CD4-positive, alpha-beta T cell treated with Interleukin-2 at 100 ng/mL for 4 hours (primary cell): ENCODE results near the gene AK5.
"Not testable (repeated sequence)": the region's sequence is repeated elsewhere in the genome, so short reads cannot be mapped to it uniquely, and the experiment has no call there.

ENCODE experiments used
- DNase-seq: peaks from one replicate; pipeline ENCODE4 v3.0.0-alpha.2; 2020; ENCODE audit warnings: low spot score

The AK5 gene

DNA sequence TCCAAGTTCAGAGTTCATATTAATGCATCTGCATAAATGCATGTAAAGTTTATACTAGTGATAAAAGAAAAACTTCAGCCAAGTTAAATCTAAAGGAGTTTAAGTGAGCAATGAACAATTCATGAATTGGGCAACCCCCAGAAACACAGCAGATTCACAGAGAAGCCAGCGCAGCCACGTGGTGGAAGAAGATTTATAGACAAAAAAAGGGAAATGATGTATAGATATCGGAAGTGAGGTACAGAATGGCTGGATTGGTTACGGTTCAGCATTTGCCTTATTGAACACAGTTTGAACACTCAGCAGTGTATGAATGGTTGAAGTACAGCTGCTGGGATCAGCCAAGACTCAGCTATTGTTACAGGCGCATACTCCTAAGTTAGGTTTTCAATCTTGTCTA is 5.7 kb downstream of the AK5 start:
- no peak for DNase-seq

DNA sequence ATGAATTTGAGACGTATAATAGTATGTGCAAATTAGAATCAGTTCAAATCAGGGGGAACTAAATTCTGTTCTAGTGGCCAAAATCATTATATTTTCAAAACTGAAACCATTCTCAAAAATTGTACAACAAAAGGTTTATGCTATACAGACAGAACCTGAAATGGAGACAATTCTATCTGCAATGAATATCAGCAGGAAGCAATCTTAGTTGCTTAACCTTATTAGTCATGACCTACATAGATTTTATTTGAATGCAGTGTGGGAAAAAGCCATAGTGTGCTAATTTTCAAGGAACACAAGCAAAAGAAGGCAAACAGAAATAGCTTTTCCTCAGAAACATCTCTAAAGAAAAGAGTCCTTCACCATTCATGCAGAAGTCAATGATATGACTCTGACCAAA is 6.5 kb downstream of the AK5 start:
- no peak for DNase-seq

DNA sequence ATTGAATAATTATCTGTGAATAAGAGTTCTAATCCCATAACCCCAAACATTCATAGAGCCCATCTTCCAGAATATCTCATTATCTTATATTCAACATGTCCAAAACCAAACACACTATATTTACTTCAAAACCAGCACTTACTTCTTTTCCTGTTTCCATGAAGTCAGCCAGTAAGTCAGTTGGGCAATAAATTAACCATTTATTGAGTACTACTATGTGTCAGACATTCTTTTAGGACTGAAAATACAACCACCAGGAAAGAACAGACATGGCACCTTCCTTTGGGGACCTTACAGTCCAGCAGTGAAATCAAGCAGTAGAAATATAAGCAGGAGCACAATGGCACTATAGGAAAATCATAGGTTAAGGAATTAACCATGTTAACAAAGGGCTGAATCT is 8.8 kb downstream of the AK5 start:
- no peak for DNase-seq

DNA sequence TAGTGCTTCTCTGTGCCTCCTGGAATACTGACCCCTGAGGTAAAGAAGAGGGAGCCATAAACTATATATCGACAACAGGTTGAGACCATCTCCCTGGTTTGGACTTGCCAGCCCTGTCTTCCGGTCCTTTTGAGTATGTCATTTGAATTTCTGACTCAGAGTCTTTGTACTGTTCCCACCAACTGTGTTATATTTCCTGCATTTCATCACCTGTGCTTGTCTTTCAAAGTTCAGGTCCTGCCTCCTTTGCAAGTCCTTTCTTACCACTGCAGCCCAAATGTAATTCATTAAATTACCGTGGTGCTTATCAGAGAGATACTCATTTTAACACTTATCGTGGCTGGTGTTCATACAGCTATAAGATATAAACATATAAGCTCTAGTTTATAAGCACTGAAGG is 10.7 kb downstream of the AK5 start:
- no peak for DNase-seq

DNA sequence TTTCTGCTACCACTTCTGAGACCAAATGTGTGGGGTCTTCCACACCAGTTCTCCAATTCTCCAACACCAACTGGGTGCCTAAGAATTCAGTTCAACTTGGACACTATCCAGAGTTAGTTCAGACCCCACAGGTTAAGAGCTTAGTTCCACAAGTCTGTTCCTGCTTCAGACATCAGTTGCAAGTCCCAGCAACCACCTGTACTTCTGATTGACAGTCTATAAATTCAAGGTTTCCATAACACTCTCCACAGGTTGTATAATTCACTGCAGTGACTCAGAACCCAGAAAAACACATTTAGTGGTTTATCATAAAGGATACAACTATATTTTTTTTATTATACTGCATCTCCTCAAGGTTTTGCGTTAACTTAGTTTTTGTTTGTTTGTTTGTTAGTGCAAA is 18.7 kb downstream of the AK5 start:
- no peak for DNase-seq

DNA sequence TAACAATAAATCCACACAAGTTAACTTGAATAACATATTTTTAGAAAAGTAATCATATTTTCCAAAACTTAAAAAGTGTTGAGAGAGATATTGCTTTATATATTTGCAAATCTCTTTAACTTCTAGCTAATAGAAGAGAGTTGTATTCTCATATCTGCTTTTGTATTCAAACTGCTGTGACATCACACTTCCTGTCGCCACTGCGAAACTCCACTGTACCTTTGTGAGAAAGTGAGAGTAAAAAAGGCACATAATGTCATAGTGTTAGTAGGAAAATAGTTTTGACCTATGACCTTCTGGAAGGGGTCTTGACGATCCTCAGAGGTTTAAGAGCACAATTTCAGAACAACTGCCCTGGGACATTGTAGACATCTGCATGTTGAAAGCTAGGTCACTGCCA is 21.6 kb downstream of the AK5 start:
- no peak for DNase-seq

DNA sequence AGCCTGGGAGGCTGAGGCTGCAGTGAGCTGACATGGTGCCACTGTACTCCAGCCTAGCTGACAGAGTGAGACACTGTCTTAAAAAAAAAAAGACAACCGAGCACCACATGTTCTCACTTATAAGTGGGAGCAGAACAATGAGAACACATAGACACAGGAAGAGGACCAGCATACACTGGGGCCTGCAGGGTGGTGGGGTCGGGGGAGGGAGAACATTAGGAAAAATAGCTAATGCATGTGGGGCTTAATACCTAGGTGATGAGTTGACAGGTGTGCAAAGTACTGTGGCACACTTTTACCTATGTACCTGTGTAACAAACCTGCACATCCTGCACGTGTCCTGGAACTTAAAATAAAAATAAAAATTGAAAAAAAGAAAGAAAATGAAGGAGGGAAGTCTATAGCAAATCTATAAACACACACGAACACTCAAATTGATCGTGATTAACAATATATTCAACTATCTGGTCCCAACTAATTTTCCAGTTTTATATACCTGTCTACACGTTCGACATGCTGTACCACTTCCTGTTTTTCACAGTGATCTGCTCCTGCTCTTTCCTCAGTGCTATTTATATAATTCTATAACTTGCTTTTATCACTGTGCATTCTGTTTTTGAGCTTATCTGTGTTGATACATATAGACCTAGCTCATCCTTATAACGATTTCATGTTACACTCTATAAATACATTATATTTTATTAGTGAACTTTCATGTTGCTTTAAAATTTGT is 27.2 kb downstream of the AK5 start:
- peak; percentile 9 for DNase-seq

DNA sequence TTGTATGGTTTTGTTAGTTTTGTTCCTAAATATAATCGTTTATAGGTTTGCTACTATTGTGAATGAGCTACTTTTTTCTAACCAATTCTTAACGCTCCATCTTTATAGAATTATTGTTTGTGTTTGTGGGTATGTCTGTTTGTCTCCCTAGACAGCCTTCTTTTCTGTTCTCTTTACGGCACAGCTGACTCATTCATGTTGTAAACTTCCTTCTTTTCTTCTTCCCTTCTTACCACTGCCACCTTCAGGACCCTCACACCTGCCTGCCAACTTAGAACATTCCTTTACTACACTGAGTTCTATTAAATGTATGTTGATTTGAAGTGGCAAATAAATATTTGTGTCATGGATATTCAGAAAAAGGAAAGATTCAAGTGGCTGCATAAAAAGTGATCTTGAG is 29.1 kb downstream of the AK5 start:
- no peak for DNase-seq

DNA sequence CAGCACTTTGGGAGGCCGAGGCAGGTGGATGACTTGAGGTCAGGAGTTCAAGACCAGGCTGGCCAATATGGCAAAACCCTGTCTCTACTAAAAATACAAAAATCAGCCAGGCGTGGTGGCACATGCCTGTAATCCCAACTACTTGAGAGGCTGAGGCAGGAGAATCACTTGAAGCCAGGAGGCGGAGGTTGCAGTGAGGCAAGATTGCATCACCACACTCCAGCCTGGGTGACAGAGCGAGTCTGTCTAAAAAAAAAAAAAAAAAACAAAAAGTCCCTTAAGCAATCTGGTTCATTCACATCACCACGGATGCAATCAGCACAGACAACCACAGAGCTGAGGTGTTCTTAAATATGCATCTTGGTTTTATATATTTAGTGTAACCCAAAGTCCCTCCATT is 30.5 kb downstream of the AK5 start:
- DNase-seq: not testable (repeated sequence)

DNA sequence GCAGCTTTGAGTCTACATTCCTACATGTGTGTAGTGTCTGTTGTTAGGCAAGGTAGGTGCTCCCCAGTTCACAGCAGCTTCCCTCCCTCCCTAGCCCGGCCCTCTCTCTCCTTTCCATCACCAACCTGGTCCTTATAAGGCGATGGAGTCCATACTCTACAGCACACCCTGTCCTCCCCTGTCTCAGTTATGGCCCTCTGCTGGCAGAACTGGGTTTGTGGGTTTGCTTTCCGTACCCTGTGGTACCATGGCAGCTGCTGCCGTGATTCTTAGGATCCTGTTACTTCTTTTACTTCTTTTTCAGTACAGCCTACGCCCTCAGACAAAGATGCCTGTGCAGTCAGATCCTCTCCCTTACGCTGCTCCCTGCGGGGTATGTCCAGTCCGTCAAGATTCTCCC is 31.7 kb downstream of the AK5 start:
- peak; percentile 21 for DNase-seq

DNA sequence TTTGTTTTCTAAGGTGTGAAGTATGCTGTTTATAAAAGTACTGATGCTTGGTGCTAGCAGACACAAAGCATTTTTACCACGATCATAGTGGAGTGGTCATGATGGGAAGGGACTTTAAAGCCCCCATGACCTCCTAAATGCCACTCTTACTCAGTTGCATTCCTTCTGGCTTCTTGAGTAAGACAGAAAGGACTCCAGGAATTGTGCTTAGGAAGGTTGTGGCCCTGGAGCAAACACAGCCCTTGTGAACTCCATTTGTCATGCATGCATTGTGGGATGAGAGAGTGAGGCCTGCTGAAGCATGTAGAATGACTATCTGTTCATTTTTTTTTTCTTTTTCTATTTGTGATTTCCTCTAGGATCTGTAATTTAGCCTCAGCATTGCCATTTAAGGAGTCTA is 34.2 kb downstream of the AK5 start:
- no peak for DNase-seq

DNA sequence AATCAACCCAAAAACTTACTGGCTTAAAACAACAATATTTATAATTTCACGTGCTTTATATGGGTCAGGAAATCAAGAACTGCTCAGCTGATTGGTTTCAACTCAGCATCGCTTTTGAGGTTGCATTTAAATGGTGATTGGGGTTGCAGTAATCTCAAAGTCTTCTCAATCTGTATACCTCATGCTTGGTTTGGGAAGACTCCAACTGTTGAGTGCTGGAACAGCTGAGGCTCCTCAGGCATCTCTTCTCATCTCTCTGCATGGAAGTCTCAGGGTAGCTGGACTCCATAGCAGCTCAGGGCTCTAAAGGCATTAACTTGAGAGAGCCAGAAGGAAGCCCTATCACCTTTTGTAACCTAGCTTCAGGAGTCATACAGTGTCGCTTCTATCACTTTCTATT is 35.1 kb downstream of the AK5 start:
- no peak for DNase-seq

DNA sequence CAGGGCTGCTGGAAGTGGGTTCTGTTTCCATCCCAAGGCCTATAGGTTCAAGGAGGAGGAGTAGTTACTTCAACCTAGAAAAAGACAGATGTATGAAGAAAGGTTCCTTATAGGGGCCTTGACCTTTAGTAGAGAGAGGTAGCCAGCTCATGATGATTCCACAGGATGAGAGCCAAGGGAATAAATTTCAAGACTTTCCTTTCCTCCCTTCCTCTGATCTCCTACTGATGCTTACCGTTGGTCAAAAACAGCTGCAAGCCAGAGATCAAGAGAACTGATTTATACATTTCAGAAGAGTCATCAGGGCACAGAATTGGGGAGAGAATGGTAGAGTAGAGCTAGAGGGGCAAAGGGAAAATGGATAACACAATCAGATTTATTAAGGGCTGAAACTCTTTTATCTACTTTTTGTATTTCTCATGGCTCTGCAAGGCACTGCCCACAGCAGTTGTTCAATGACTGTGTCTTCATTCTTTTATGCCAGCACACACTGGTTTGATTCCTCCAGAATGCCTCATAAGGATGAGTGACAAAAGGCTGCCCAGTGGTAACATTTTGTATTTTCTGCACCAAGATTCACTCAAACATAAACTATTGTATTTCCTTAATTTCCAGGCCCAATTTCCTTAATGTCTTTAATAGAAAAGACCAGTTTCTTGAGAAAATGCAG is 37.4 kb downstream of the AK5 start:
- DNase-seq: no peak

DNA sequence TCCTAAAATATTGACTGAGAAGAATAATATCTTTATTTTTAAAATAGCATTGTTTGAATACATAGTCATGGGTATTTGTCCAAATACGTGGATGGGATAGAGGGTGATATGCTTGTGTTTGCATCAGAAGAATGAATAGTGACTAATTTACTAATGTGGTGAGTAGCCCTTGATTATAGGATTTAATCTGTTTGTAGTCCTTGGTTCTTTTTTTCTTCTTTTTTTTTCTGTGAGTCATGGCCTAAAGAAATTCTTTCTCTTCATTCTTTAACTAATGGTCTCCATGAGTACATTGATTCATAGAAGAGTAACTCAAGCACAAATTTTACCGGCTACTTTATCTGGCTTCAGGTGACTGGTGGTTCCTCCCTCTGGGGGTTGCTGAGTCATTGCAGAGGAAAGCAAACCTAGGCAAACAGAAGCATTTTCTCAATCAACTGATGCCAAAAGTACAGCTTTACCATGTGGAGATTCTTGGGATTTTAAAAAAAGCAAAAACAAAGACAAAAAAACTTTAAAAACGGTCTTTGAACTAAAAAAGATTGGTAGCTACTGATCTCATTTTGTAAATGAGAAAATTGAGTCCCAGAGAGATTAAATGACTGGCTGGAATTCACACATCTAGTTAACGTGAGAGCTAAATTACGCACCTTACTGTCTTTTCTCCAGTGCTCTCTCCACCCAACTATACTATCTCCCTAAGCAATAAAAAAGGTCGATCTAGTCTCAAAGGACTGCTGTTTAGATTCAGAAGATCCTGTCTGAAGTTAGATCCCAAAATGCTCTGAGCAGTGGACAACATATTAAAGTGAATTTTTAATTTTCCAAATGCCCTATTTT is 40.5 kb downstream of the AK5 start:
- no peak for DNase-seq

DNA sequence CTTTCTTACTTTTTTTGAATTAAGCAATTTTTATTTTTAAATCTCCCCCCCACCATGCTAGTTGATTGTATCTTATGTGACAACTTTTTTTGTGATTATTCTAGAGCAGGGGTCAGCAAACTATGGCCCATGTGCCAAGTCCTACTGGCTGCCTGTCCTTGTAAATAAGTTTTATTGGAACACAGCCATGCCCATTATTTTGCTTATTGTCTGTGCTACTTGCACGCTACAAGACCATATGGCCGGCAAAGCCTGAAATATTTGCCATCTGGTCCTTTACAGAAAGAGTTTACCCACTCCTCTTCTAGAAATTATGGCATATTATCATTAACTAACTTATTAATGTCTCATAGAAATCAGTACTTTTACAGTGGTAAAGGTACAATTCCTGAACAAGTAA is 51.7 kb downstream of the AK5 start:
- no peak for DNase-seq

DNA sequence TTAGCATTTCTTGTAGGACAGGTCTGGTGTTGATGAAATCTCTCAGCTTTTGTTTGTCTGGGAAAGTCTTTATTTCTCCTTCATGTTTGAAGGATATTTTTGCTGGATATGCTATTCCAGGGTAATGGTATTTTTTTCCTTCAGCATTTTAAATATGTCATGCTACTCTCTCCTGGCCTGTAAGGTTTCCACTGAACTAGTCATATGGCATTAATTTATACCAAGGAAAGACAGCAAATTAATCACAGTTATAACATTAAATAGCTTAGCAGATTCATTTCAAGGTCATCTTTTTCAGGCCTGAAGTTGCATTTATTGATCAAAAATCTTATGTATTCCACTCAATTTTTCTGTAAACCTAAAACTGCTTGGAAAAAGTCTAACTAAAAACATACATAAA is 54.9 kb downstream of the AK5 start:
- no peak for DNase-seq

DNA sequence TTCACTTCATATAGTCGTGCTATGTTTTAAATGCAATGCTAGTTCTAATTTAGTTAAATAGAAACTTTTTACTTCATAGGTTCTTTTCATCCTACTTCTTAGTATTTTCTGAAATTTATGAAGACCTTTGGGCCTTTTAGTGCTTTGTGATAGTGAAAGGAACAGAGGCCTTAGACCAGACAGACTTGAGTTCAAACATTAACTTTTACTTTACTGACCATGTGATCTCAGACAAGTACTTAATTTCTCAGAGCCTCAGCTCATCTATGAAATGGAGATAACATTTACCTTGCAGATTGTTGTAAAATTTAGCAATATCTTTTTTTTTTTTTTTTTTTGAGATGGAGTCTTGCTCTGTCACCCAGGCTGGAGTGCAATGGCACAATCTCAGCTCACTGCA is 57.5 kb downstream of the AK5 start:
- no peak for DNase-seq

DNA sequence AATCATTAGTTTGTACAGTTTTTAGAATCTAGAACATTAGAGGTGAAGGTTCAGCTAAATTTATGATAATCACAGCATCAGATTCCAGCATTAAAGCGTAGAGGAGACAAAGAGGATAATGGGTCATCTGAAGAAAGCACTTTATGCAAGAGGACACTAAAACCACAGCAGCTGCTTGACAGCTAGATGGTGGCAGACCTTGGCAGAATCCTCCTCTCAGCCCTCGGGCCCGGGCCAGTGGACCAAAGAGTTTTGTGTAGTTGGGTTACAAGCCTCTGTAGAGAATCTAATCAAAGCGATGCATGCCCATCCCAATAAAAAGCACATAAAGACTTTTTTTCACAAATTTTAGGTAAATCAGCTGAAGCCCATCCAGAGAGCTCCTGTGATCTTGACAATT is 59.4 kb downstream of the AK5 start:
- DNase-seq: no peak

DNA sequence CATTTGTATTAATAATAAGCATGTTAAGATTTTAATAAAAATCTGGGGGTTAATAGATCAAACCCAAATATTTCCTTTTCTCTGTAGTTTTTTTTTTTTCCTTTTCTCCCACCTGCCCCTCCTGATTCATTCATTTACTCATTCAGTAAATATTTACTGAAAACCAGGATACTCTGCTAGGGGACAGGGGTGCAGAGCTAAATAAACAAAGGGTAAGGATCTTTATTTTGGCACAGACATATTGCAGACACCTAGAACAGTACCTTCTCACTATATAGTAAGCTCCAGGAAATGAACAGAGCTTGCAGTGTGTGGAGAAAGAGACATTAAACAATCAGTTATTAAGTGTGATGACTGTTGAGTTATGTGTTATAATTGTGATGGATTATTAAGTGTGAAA is 60.9 kb downstream of the AK5 start:
- no peak for DNase-seq

DNA sequence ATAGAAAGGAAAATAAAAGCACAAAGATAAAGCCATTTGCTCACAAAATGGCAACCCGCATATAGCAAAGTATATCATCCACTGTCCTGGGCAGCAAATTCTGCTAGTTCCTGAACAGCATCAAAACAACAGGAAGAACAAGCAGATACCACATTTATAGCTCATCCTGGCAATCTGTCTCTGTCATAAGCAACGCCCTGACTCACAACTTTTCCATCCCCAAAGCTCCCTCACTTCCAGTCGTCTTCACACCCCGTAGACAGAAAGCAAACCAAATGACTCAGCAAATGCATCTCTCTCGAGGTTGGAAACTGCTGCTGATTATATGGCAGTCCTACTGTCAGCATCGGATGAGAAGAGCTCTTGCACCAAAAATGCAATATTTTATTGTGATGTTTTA is 65.8 kb downstream of the AK5 start:
- no peak for DNase-seq

DNA sequence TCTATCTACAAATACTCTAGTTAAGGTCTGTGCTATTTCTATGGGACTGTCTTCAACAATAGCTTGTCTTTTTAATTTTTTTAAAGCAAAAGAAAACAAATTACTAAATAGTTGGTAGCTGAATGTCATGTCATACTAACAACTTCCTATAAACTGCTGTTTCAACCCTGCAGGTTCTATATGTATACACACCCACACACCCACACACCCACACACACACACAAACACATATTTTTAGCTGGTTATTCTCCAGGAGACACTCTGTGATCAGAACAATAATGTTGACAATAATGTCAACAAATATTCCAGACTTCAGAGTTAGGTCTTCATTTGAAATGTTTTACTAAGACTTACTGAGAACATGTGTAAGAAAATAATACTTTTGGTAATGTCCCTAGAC is 66.7 kb downstream of the AK5 start:
- DNase-seq: no peak

DNA sequence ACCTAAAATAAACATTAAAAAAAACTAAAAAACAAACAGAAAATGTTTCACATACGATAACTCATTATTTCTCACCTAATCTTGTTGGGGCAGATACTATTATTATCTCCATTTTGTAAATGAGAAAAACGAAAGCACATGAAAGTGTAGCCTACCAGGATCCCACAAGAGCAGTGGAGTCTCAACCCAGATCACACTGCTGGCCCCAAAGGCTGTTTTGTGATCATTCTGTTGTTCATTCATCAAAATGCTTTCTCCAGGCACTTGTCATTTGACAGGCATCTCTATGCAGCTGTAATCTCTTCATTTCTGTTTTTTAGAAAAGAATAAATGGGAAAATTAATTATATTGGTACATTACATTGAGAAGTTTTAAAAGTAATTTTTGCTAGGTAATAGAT is 67.5 kb downstream of the AK5 start:
- no peak for DNase-seq
